CD14-positive monocyte (primary cell): ENCODE measurements around the gene PFKL. TPM values are rescaled to one million over a fixed set of nuclear protein-coding genes. Genes with fewer than 3 reads are reported as not detected.

ENCODE experiments used
- DNase-seq, 3 donors: peaks; one replicate each; pipeline ENCODE4 v3.0.0-alpha.2; 2011 to 2022
- H2AFZ ChIP-seq: 2 replicates; pipeline ENCODE4 v1.6.0; 2012; ENCODE audit warnings: mild to moderate bottlenecking, low read depth, low read length, inconsistent platforms; ENCODE audit not compliant: insufficient read depth, poor library complexity, severe bottlenecking
- H3K27ac ChIP-seq, 2 donors: 1 replicate in 1 of 2; 2 replicates in 1 of 2; pipeline ENCODE4 v1.5.1; 2012 to 2013; ENCODE audit warnings: low read length in 2 of 2, control low read depth in 1 of 2, inconsistent platforms in 1 of 2, low read depth in 1 of 2, mild to moderate bottlenecking in 1 of 2
- H3K27me3 ChIP-seq, 2 donors: one replicate each; pipeline versions ENCODE4 v1.6.0 to v1.6.1; 2011 to 2013; ENCODE audit warnings: low read length in 2 of 2; ENCODE audit not compliant: control insufficient read depth in 2 of 2, insufficient read depth in 2 of 2
- H3K36me3 ChIP-seq, 2 donors: replicated peaks in 1 of 2; 1 replicate in 1 of 2; 2 replicates in 1 of 2; pipeline versions ENCODE4 v1.5.1 to v1.6.1; 2012 to 2013; ENCODE audit warnings: low read length in 2 of 2, control low read depth in 1 of 2, inconsistent platforms in 1 of 2, mild to moderate bottlenecking in 1 of 2; ENCODE audit not compliant: insufficient read depth in 2 of 2, control insufficient read depth in 1 of 2
- H3K4me1 ChIP-seq, 2 donors: 1 replicate in 1 of 2; 2 replicates in 1 of 2; pipeline versions ENCODE4 v1.5.1 to v1.6.1; 2012 to 2013; ENCODE audit warnings: low read length in 2 of 2, control low read depth in 1 of 2, inconsistent platforms in 1 of 2, mild to moderate bottlenecking in 1 of 2, moderate library complexity in 1 of 2; ENCODE audit not compliant: insufficient read depth in 2 of 2, control insufficient read depth in 1 of 2
- H3K4me2 ChIP-seq: replicated peaks from 2 replicates; pipeline ENCODE3; 2012; ENCODE audit warnings: low read length, moderate library complexity, mild to moderate bottlenecking; ENCODE audit not compliant: poor library complexity, severe bottlenecking; ENCODE audit errors: extremely low read depth
- H3K4me3 ChIP-seq, 3 experiments: fragments of 200-600 bp in 1 of 3; sonication (generic) in 1 of 3; replicated peaks in 1 of 3; 1 replicate in 2 of 3; 2 replicates in 1 of 3; pipeline ENCODE4 v1.5.1; 2011 to 2013; ENCODE audit warnings: low read length in 3 of 3, mild to moderate bottlenecking in 3 of 3, control low read depth in 2 of 3, low read depth in 2 of 3, inconsistent platforms in 1 of 3, moderate library complexity in 1 of 3
- H3K79me2 ChIP-seq: 2 replicates; pipeline ENCODE4 v1.6.0; 2012; ENCODE audit warnings: mild to moderate bottlenecking, control low read depth, inconsistent platforms, low read length, moderate library complexity; ENCODE audit not compliant: insufficient read depth
- H3K9ac ChIP-seq: 2 replicates; pipeline ENCODE4 v1.6.0; 2017; ENCODE audit warnings: low read length, mild to moderate bottlenecking; ENCODE audit not compliant: insufficient read depth, poor library complexity, severe bottlenecking
- H3K9me3 ChIP-seq, 2 donors: replicated peaks in 1 of 2; 1 replicate in 1 of 2; 2 replicates in 1 of 2; pipeline versions ENCODE4 v1.5.1 to v1.6.1; 2012 to 2013; ENCODE audit warnings: low read length in 2 of 2, control low read depth in 1 of 2; ENCODE audit not compliant: control insufficient read depth in 1 of 2, insufficient read depth in 1 of 2
- H4K20me1 ChIP-seq: 2 replicates; pipeline ENCODE4 v1.6.0; 2012; ENCODE audit warnings: mild to moderate bottlenecking, low read length, control low read depth, moderate library complexity; ENCODE audit not compliant: insufficient read depth
- H3K27ac Mint-ChIP-seq, 7 donors: one replicate each; pipeline ENCODE4 v1.8.0; 2020; ENCODE audit warnings: mild to moderate bottlenecking in 7 of 7, mixed read lengths in 7 of 7, moderate library complexity in 6 of 7, inconsistent platforms in 2 of 7
- H3K27me3 Mint-ChIP-seq, 3 donors: one replicate each; pipeline ENCODE4 v1.8.0; 2021 to 2022; ENCODE audit warnings: low read depth in 3 of 3, mild to moderate bottlenecking in 3 of 3, mixed read lengths in 3 of 3, moderate library complexity in 3 of 3, inconsistent platforms in 1 of 3
- H3K36me3 Mint-ChIP-seq, 2 donors: one replicate each; pipeline ENCODE4 v1.8.0; 2020; ENCODE audit warnings: mixed read lengths in 2 of 2, inconsistent platforms in 1 of 2, mild to moderate bottlenecking in 1 of 2
- H3K4me1 Mint-ChIP-seq: one replicate; pipeline ENCODE4 v1.8.0; 2020; ENCODE audit warnings: mild to moderate bottlenecking, mixed read lengths
- H3K4me3 Mint-ChIP-seq, 2 donors: one replicate each; pipeline ENCODE4 v1.8.0; 2020; ENCODE audit warnings: mild to moderate bottlenecking in 2 of 2, mixed read lengths in 2 of 2, moderate library complexity in 1 of 2
- H3K9me3 Mint-ChIP-seq, 7 donors: one replicate each; pipeline ENCODE4 v1.8.0; 2020 to 2022; ENCODE audit warnings: mixed read lengths in 7 of 7, mild to moderate bottlenecking in 6 of 7, moderate library complexity in 6 of 7, inconsistent platforms in 2 of 7
- WGBS: methylation state at CpG from one replicate; pipeline ENCODE4 v1.1.5; 2013; ENCODE audit warnings: missing lambda C conversion rate; ENCODE audit not compliant: insufficient coverage; 5-methylcytosine and 5-hydroxymethylcytosine counted together
- intact Hi-C, 2 donors: fragments of 100-400 bp; cut with micrococcal nuclease; formaldehyde crosslinking; loops; one replicate each; pipeline versions ENCODE4 v1.15.0 to v1.15.1; 2023
- polyA plus RNA-seq, 3 donors: library from polyadenylated mRNA; depleted of rRNA in 1 of 3; unstranded in 2 of 3; stranded (reverse) in 1 of 3; fragments of 300-500 nt in 2 of 3; fragments of >200 nt in 1 of 3; fragmentation: Illumina TruSeq in 2 of 3; gene quantifications; 1 replicate in 2 of 3; 2 replicates in 1 of 3; pipeline ENCODE4 v1.2.3, GENCODE V29; 2012 to 2021
- TF ChIP-seq, protein P1 (sequence below): fragments of 200-600 bp; IDR thresholded peaks from one replicate; pipeline ENCODE4 v1.8.0; 2022; ENCODE audit warnings: antibody characterized with exemption, mild to moderate bottlenecking

Gene PFKL
- polyA plus RNA-seq, 3 donors, result 105 to 133 (median 113) TPM

GRCh38 chr21:44365251-44365966, 65.6 kb downstream of the PFKL start:
- H3K27ac Mint-ChIP-seq, result no peak overlapping the region
- DNase-seq, result no peak
- no peak overlapping the region for H3K4me3 Mint-ChIP-seq
- Histone ChIP-seq H3K9ac (no peak overlapping the region), H3K4me3 (no peak overlapping the region), H3K4me1 (peaks cover 18 to 23% of the 10 kb centered on the region in 2 donors), H3K4me2 (no peak overlapping the region), H3K27me3 (no peaks in the 10 kb centered on the region), H3K36me3 (peaks cover 51 to 54% of the 10 kb centered on the region in 2 donors), H3K27ac (no peak overlapping the region), H3K9me3 (no peaks in the 10 kb centered on the region), H3K79me2 (peaks cover 29% of the 10 kb centered on the region), H4K20me1 (peaks cover 46% of the 10 kb centered on the region), H2AFZ (no peak overlapping the region)
- peaks cover 0 to 2% (median 1%) of the 10 kb centered on the region in 7 donors for H3K9me3 Mint-ChIP-seq
- intact Hi-C loops, result no loop called here
- peaks cover 0 to 15% (median 4%) of the 10 kb centered on the region in 3 donors for H3K27me3 Mint-ChIP-seq
- H3K36me3 Mint-ChIP-seq, result peaks cover 56 to 70% of the 10 kb centered on the region in 2 donors
- TF ChIP-seq, protein P1, sequence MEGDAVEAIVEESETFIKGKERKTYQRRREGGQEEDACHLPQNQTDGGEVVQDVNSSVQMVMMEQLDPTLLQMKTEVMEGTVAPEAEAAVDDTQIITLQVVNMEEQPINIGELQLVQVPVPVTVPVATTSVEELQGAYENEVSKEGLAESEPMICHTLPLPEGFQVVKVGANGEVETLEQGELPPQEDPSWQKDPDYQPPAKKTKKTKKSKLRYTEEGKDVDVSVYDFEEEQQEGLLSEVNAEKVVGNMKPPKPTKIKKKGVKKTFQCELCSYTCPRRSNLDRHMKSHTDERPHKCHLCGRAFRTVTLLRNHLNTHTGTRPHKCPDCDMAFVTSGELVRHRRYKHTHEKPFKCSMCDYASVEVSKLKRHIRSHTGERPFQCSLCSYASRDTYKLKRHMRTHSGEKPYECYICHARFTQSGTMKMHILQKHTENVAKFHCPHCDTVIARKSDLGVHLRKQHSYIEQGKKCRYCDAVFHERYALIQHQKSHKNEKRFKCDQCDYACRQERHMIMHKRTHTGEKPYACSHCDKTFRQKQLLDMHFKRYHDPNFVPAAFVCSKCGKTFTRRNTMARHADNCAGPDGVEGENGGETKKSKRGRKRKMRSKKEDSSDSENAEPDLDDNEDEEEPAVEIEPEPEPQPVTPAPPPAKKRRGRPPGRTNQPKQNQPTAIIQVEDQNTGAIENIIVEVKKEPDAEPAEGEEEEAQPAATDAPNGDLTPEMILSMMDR, result no peak
- peaks cover 42% of the 10 kb centered on the region for H3K4me1 Mint-ChIP-seq
- WGBS, result 97% methylated on average over 13 of the region's 18 CpGs

DNA sequence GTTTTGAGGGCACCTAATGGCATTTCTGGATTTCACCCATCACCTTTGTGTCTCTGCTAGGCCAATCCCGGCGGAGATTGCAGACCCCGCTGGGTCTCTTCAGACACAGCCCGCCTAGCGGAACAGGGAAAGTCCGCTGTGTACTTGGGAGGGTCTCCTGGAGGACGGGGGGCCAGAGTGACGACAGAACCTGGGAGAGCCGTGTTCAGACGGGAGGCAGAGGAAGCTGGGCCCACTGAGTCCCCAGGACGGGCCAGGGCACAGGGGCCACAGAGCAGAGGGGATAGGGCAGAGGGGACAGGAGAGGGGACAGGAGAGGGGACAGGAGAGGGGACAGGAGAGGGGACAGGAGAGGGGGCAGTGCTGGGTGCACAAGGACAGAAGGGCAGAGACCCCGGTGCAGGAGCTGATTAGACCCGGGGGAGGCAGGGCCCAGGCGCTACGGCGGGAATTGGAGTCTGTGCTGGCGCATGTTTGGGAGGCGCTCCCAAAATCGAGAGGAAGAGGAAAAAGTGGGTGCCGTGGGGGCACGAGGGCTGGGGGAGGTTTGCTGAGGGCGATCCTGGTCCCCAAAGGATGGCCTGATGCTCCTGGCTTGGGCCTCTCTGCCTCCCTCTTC, 66.2 kb downstream of the PFKL start:
- Histone ChIP-seq H3K4me1 (peaks cover 11 to 16% of the 10 kb centered on the region in 2 donors), H3K4me2 (no peak overlapping the region), H3K27me3 (no peaks in the 10 kb centered on the region), H3K9me3 (no peaks in the 10 kb centered on the region), H3K9ac (no peak overlapping the region), H4K20me1 (peaks cover 52% of the 10 kb centered on the region), H3K79me2 (peaks cover 29% of the 10 kb centered on the region), H2AFZ (no peak overlapping the region), H3K36me3 (peaks cover 56 to 60% of the 10 kb centered on the region in 2 donors), H3K27ac (no peak overlapping the region), H3K4me3 (no peak overlapping the region)
- Mint-ChIP-seq H3K4me1 (peaks cover 35% of the 10 kb centered on the region), H3K9me3 (peaks cover 0 to 5% (median 1%) of the 10 kb centered on the region in 7 donors), H3K4me3 (no peak overlapping the region), H3K27me3 (peaks cover 0 to 15% (median 4%) of the 10 kb centered on the region in 3 donors), H3K27ac (peak overlapping the region in 1 of 7 donors; percentile 41), H3K36me3 (peaks cover 61 to 77% of the 10 kb centered on the region in 2 donors)
- DNase-seq, result no peak
- TF ChIP-seq, protein P1, result no peak
- WGBS, result 96% methylated on average over 22 of the region's 22 CpGs
- intact Hi-C loops, result no loop called here
